ENCODE data around the gene KCTD4. TPM values are rescaled to one million over a fixed set of nuclear protein-coding genes. Genes with fewer than 3 reads are reported as not detected.

KCTD4 gene
- total and polyA plus RNA-seq, 7 donors: 0.22 to 6.8 (median 1.4) TPM

- DNase-seq: no peak
These were observed 19.9 kb downstream of the KCTD4 start for GRCh38 chr13:45180713-45181601.

GRCh38 chr13:45180303-45180702 is 20.5 kb downstream of the KCTD4 start:
- TF ChIP-seq EP300 (IDR thresholded peaks at IDR 0.05) (no peak), POLR2A (IDR thresholded peaks at IDR 0.05) (no peak), POLR2AphosphoS5 (IDR thresholded peaks at IDR 0.05) (no peak), CTCF (IDR thresholded peaks at IDR 0.05) (no peak)
- intact Hi-C loops (cut with DNase I): no loop called here
- no peak overlapping the region for H3K4me3 ChIP-seq
- DNase-seq: no peak
- H3K4me1 ChIP-seq: peaks cover 0 to 35% (median 19%) of the 10 kb centered on the region in 4 donors
- 82 to 86% methylated on average over 3 of the region's 3 CpGs for WGBS, 2 donors
- no peaks in the 10 kb centered on the region for H3K9me3 ChIP-seq
- no peaks in the 10 kb centered on the region for H3K27me3 ChIP-seq
- H3K27ac ChIP-seq: no peak overlapping the region
- peaks cover 0 to 8% (median 0%) of the 10 kb centered on the region in 4 donors for H3K36me3 ChIP-seq

More at GRCh38 chr13:45180713-45181601, 19.9 kb downstream of the KCTD4 start:
- H3K4me1 ChIP-seq: peaks cover 0 to 35% (median 19%) of the 10 kb centered on the region in 4 donors
- TF ChIP-seq POLR2A (IDR thresholded peaks at IDR 0.05) (no peak), POLR2AphosphoS5 (IDR thresholded peaks at IDR 0.05) (no peak), CTCF (IDR thresholded peaks at IDR 0.05) (no peak), EP300 (IDR thresholded peaks at IDR 0.05) (no peak)
- H3K27ac ChIP-seq: no peak overlapping the region
- H3K4me3 ChIP-seq: no peak overlapping the region
- no peaks in the 10 kb centered on the region for H3K27me3 ChIP-seq
- peaks cover 0 to 8% (median 0%) of the 10 kb centered on the region in 4 donors for H3K36me3 ChIP-seq
- H3K9me3 ChIP-seq: no peaks in the 10 kb centered on the region
- intact Hi-C loops (cut with DNase I): no loop called here
- WGBS, 2 donors: 72 to 84% methylated on average over 7 of the region's 7 CpGs

GRCh38 chr13:45179428-45179827 is 21.4 kb downstream of the KCTD4 start:
- H3K36me3 ChIP-seq: peaks cover 0 to 8% (median 0%) of the 10 kb centered on the region in 4 donors
- H3K4me1 ChIP-seq: peaks cover 0 to 35% (median 19%) of the 10 kb centered on the region in 4 donors
- no peak for TF ChIP-seq CTCF (IDR thresholded peaks at IDR 0.05)
- no peak for TF ChIP-seq POLR2A (IDR thresholded peaks at IDR 0.05)
- TF ChIP-seq POLR2AphosphoS5 (IDR thresholded peaks at IDR 0.05): no peak
- no peak for TF ChIP-seq EP300 (IDR thresholded peaks at IDR 0.05)
- H3K27me3 ChIP-seq: no peaks in the 10 kb centered on the region
- H3K9me3 ChIP-seq: no peaks in the 10 kb centered on the region
- intact Hi-C loops (cut with DNase I): no loop called here
- no peak for DNase-seq
- H3K4me3 ChIP-seq: no peak overlapping the region
- H3K27ac ChIP-seq: no peak overlapping the region

GRCh38 chr13:45178349-45179162 is 22.3 kb downstream of the KCTD4 start:
- WGBS, 2 donors: 63 to 66% methylated on average over 3 of the region's 3 CpGs

More at GRCh38 chr13:45178349-45179162, 22.3 kb downstream of the KCTD4 start:
- peak overlapping the region in 1 of 4 donors; percentile 7 for H3K27ac ChIP-seq
- H3K4me3 ChIP-seq: no peak overlapping the region
- H3K27me3 ChIP-seq: no peaks in the 10 kb centered on the region
- H3K4me1 ChIP-seq: peaks cover 0 to 31% (median 19%) of the 10 kb centered on the region in 4 donors
- peaks cover 0 to 2% (median 0%) of the 10 kb centered on the region in 4 donors for H3K36me3 ChIP-seq
- intact Hi-C loops (cut with DNase I): no loop called here
- no peaks in the 10 kb centered on the region for H3K9me3 ChIP-seq
- DNase-seq: no peak
- TF ChIP-seq CTCF (IDR thresholded peaks at IDR 0.05): no peak
- no peak for TF ChIP-seq EP300 (IDR thresholded peaks at IDR 0.05)
- no peak for TF ChIP-seq POLR2AphosphoS5 (IDR thresholded peaks at IDR 0.05)
- TF ChIP-seq POLR2A (IDR thresholded peaks at IDR 0.05): no peak
